ENCODE measurements around the gene LPCAT2.

LPCAT2 gene

GRCh38 chr16:55505333-55506015, 3.4 kb upstream of the LPCAT2 start:
- FAIRE-seq: no peak

DNA sequence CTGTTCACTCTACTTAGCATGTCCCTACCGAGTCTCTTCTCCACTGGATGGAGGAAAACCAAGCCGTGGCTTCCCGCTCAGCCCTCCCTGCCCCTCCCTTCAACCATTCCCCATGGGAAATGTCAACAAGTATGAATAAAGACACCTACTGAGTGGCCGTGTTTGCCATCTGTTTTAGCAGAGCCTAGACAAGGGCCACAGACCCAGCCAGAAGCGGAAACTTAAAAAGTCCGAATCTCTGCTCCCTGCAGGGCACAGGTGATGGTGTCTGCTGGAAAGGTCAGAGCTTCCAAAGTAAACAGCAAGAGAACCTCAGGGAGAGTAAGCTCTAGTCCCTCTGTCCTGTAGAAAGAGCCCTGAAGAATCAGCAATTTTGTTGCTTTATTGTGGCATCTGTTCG, 2.8 kb upstream of the LPCAT2 start:
- FAIRE-seq: no peak

DNA sequence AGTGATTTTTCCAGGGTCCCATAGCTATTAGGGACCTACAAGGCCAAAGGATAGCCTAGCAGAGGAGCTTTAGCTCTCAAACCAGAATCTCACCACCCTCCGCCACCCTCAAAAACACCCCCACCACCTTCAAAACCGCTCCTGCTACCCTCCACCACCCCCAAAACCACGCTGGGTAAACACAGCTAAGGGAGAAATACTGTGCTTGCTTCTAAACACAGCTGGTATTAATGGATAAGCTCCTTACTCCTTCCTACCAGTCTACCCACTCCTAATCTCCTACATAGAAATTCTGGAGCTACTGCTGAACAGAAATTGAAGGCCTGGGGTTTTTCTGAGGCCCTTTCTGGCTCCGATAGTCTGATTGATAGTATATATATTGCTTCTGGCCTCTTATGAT, 2.2 kb upstream of the LPCAT2 start:
- FAIRE-seq: no peak

DNA sequence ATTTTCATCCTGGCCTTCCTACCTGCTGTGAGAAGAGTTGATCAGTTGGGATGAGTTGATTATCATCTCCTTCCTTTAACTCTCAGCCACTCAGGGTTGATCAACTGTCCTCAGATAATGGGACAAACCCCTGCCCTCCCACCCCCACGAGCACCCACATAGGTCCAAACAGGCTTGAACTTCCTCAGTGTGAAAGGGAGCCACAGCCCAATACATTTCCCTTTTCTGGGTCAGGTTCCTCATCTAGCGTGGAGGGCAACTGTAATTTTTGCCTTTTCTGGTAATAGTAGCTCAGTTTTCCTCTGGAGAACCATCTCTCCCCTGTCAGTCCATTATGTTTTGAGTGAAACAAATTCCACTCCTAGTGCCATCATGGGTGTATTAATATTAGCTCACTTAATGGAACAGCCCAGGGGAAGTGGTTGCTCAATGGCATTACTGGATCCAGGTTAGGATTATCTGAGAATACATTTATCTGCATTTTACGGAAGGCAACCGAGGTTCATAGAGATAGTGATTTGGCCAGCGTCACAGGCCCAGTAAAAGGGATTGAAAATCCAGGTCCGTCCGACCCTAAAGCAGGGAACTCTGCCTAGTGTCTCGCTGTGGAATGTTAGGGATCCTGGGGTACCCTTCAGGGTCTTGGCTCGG, 476 bp upstream of the LPCAT2 start:
- no peak for FAIRE-seq

- no peak for FAIRE-seq
Measured at GRCh38 chr16:55510185-55510805, 1.4 kb downstream of the LPCAT2 start.

GRCh38 chr16:55512941-55513340, 4.1 kb downstream of the LPCAT2 start:
- no peak for FAIRE-seq

DNA sequence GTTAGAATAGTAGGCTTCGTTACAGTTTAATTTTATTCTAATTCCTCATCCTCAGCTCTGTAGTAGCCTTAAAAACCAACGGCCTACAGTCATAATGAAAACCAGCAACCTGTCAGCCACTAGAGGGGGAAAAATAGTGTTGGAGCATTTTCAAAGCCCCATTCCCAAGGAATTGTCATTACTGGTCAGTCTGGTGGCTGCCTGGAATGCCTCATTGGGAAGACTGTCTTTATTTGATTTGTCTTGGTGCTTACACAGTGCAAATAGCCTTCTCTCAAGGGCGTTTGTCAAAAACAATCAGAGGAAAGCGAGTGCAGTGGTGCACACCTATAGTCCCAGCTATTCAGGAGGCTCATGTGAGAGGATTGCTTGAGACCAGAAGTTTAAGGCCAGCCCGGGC, 4.7 kb downstream of the LPCAT2 start:
- no peak for FAIRE-seq

DNA sequence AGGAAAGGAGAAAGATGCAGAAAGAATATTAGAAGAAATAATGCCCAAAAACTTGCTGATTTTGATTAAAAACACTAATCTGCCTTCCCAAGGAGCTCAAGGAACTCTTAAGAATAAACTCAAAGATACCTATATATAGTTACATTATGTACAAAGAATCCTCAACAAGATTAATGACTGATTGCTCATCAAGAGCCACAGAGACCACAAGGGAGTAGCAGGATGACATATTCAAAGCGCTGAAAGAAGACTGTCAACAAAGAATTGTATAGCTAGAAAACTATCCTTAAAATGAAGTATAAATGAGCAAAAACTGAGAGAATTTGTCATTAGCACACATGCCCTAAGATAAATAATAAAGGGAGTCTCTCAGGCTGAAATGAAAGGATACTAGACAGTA, 6.2 kb downstream of the LPCAT2 start:
- FAIRE-seq: no peak

DNA sequence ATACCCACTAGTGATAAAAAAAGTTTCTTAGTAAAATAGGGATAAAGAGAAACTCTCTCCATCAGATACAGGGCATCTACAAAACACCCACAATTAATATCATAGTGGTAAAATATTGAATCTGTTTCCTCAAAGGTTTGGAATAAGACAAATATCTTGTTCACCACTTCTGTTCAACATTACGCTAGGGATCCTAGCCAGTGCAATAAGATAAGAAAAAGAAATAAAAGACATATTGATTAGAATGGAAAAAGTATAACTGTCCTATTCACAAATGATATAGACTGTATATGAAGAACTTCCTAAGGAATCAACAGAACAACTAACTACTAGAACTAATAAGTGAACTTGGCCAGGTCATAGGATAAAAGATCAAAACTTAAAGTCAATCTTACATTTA, 12.9 kb downstream of the LPCAT2 start:
- no peak for FAIRE-seq

- no peak for FAIRE-seq
Measured at GRCh38 chr16:55526441-55526840, 17.6 kb downstream of the LPCAT2 start.

- FAIRE-seq: no peak
Measured at GRCh38 chr16:55527885-55528284, 19.0 kb downstream of the LPCAT2 start.

GRCh38 chr16:55529018-55529417, 20.1 kb downstream of the LPCAT2 start:
- no peak for FAIRE-seq

DNA sequence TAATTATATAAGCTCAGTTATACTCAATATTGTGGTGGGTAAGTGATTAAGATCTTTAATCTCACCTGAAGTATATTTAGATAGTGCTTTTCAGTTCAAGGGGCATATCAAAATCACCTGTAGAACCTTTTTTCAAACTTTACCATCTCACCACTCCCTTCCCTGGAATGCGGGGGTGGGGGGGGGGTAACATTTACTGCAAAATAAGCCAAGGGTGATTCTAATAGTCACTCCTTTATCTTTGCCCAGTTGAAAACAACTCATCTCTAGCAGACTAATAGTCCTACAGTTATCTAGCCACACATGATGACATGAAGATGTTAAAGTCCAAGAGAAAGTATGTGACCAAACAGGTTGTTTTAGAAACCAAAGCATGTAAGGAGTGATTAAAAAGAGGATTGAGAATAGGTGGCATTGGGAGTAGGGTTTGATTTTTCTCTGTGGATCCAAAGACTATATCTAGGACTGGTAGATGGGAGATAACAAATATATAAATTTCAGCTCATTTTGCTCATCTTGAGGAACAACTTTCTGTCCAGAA, 21.5 kb downstream of the LPCAT2 start:
- FAIRE-seq: no peak

DNA sequence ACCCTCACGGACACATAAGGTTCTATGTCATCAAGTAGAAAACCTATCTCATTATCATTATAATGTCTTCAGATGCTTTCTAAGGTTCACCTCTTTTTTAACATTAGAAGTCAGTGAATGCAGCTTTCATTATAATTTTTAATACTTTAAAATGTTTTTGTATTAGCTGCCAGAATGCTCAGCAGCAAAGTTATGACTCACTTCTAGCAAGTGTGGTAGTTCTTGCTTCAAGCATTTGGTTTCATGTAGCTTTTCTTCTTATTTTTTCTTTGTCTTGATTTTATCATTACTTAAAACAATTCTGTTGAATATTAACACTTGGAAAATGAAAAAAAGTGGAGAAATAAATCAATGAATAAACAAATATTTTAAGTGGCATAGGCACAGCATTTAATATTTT, 23.4 kb downstream of the LPCAT2 start:
- no peak for FAIRE-seq

GRCh38 chr16:55534756-55535155, 25.9 kb downstream of the LPCAT2 start:
- FAIRE-seq: no peak

DNA sequence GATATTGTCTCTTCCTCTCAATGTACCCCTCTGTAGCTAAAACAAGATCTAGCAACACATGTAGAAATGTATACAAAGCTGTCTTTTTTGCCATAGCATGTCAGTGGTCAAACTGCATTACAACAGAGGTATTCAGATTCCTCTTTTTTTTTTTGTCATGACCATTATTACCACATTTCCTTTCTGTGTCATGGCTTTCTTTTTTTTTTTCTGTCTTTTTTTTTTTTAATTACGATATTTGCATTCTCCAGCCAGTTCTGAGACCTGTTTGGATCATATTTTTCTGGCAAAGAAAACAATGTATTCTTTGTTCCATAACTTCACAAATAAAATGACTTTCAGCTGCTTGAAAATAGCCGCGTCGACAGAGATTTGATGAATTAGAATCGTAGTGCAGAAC, 30.2 kb downstream of the LPCAT2 start:
- no peak for FAIRE-seq

DNA sequence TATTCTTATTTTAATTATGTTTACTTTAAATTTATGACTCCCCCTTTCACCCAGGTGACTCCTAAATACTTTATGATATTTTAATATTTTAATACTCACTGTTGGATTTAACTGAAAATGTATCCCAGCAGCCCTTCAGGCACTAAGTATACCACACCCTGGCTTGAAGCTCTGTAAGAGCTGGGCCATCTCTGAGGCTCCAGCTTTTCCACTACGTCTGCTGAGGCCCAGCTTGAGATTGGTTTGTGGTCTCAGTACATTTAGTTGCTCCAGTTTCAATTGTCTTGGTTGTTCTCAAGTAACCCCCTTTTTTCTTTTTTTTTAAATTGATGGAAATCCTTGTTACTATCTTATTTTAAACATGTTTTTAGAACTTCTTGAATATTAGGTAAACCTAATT, 30.6 kb downstream of the LPCAT2 start:
- no peak for FAIRE-seq

GRCh38 chr16:55540221-55540620, 31.3 kb downstream of the LPCAT2 start:
- no peak for FAIRE-seq

DNA sequence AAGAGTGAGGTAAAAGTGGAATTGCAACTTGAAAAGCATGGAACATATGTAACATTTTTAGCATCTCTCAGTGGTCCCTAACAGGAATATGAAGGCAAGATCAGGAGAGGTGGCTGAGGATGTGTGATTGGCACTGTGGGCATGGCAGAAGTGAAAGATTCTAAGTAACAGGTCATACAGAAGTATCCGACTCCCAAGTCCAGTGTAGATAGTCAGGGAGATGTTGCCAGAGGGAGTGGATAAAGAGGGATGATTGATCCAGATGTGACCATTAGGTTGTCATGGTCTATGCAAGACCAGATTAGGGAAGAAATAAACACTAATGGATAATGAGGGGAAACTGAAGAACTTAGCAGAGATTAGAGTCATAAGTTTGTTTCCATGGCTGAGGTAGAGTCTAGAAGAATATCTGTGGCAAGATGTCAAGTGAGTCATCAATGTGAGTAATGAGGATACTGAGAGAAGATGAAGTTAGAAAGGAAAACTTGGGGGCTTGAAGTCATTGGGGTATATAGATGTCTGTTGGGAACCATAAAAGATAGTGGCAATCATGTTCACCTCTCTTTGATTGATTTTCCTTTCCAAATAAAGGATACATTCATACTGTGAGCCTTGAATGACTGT, 33.7 kb downstream of the LPCAT2 start:
- FAIRE-seq: no peak

DNA sequence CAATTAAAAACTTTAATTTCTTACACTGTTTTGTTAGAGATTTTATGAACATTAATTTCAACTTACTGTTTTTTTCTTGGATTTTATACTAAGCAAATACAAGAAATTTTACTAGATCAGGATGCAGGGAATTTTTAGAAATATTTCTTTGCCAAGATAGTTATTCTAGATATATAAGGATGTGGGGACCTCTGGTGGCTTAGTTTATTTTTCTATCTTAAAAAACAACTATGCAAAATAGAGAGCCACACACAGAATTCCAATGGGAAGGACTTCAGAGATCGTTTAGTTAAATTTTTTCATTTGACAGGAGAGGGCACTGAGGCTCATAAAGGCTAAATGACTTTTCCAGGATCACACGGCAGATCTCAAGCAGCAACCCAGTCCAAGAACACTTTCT, 34.6 kb downstream of the LPCAT2 start:
- peak; percentile 95 for FAIRE-seq

DNA sequence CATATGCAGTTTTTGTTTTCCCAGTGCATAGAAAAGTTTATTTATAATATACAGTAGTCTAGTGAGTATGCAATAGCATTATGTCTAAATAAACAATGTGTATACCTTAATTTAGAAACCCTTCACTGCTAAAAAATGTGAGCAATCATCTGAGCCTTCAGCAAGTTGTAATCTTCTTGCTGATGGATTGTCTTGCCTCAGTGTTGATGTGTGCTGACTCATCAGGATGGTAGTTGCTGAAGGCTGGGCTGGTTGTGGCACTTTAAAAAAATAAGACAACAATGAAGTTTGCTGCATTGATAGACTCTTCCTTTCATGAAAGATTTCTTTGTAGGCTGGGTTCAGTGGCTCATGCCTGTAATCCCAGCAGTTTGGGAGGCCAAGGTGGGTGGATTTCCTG, 43.7 kb downstream of the LPCAT2 start:
- no peak for FAIRE-seq

GRCh38 chr16:55555436-55555835, 46.6 kb downstream of the LPCAT2 start:
- no peak for FAIRE-seq

DNA sequence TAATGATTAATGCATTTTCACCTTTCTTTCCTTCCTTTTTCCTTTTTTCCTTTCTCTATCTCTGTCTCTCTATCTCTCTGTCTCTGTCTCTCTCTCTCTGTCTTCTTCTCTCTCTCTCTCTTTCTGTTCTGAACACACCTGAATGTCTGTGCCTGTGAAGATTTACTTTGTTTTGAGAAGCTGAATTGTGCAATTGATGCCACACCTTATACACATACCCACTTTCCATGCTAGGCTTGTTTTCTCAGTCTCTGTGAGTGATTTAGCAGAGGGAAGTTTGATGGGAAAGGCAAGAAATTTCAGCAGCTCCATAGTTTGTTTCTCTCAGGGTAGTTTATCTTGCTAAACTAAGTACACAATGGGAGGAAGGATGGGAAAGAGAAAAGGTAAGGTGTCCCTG, 48.3 kb downstream of the LPCAT2 start:
- FAIRE-seq: no peak

DNA sequence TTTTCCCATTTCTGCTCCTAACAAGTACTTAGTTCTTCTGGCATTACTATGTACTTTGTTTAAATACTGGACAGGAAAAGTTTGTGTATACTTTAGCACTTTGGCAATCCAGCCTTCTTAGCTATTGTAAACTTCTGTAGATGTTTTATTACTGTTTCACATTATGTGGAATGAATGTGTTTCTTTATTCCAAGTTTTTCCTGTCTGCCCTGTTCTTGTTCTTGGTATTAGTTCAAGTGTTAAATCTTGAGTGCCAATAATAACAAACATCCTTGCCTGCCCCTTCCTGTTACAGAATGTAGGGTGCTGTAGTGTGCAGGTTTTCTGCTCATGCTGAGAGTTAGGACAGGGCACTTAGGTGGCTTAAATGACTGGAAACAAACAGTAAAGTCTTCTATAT, 50.4 kb downstream of the LPCAT2 start:
- FAIRE-seq: no peak

Data from A204.1 (cell line).